ENCODE data around the gene NUMA1. TPM values are rescaled to one million over a fixed set of nuclear protein-coding genes. Genes with fewer than 3 reads are reported as not detected.

NUMA1 gene
- total and polyA plus RNA-seq, 8 donors: 144 to 365 (median 343) TPM

DNA sequence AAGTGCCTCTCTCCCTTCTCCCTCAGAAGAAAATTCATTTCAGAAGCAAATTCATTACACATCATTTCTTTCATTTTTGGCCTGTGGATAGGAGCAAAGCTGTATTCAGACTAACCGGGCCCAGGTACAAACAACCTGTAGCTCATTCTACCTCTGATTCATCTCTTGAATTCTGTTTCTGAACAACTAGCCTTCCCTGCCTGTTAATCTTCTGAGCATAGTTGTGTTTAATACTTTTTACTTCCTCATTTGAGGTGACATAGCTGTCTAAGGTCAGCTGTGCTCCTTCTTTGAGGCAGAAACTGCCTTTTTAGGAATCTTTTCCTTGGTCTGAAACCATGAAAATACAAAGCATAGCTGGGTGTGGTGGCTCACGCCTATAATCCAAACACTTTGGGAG, 94.2 kb downstream of the NUMA1 start:
- ATAC-seq: peak; percentile 22
- TF ChIP-seq, protein P1, sequence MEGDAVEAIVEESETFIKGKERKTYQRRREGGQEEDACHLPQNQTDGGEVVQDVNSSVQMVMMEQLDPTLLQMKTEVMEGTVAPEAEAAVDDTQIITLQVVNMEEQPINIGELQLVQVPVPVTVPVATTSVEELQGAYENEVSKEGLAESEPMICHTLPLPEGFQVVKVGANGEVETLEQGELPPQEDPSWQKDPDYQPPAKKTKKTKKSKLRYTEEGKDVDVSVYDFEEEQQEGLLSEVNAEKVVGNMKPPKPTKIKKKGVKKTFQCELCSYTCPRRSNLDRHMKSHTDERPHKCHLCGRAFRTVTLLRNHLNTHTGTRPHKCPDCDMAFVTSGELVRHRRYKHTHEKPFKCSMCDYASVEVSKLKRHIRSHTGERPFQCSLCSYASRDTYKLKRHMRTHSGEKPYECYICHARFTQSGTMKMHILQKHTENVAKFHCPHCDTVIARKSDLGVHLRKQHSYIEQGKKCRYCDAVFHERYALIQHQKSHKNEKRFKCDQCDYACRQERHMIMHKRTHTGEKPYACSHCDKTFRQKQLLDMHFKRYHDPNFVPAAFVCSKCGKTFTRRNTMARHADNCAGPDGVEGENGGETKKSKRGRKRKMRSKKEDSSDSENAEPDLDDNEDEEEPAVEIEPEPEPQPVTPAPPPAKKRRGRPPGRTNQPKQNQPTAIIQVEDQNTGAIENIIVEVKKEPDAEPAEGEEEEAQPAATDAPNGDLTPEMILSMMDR (IDR thresholded peaks at IDR 0.05): no peak
- intact Hi-C loops (cut with DNase I): no loop called here
- H3K36me3 ChIP-seq: peaks cover 0 to 18% of the 10 kb centered on the region in 2 donors
- no peak for DNase-seq
- H3K9me3 ChIP-seq: no peaks in the 10 kb centered on the region
- H3K27me3 ChIP-seq: no peaks in the 10 kb centered on the region
- H3K4me3 ChIP-seq: no peak overlapping the region
- H3K27ac ChIP-seq: no peak overlapping the region
- H3K4me1 ChIP-seq: peaks cover 0 to 4% of the 10 kb centered on the region in 2 donors

DNA sequence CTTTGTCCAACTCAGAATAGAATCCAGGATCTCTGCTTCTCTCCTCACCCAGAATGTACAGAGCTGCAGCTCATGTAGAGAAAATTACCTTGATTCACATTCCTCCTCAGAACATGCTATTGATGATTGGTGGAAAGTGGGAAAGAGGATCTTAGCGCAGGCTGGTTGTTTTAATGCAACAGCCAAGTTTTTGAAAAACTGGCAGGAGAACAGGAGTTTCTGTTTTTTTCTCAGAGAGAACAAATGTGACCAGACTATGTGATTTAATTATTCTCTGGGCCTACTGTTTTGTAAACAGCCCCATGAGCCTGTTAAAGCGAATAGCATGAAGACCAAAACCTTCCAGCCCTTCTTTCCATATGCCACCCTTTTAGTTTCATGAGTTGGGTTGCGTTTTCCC, 100.7 kb downstream of the NUMA1 start:
- Histone ChIP-seq H3K27ac (no peak overlapping the region), H3K9me3 (no peaks in the 10 kb centered on the region), H3K36me3 (peaks cover 0 to 33% of the 10 kb centered on the region in 2 donors), H3K27me3 (no peaks in the 10 kb centered on the region), H3K4me3 (no peak overlapping the region), H3K4me1 (no peaks in the 10 kb centered on the region)
- TF ChIP-seq, protein P1 (IDR thresholded peaks at IDR 0.05): no peak
- DNase-seq (peak in 1 of 4 donors; percentile 27), ATAC-seq (no peak)
- intact Hi-C loops (cut with DNase I): no loop called here

DNA sequence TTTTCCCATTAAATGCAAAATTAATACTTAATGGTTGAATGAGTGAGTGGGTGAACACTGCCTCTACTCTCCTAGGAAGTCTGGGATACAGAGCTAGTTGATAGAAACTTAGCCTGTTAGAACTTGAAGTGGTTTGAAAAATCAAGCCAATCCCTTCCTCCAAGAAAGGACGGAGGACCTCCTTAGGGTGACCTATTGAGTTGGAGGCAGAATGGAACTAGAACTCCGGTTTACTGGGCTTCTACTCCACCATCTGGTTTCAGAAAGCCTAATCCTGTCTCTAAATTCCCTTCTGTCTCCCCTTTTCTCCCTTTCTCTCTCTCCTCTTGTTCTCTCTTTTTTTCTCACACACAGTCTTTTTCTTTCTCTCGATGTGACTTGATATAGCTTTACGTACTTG, 101.2 kb downstream of the NUMA1 start:
- H3K4me1 ChIP-seq: no peaks in the 10 kb centered on the region
- DNase-seq: no peak
- no peak overlapping the region for H3K4me3 ChIP-seq
- no peak for ATAC-seq
- no peak overlapping the region for H3K27ac ChIP-seq
- intact Hi-C loops (cut with DNase I): no loop called here
- H3K27me3 ChIP-seq: no peaks in the 10 kb centered on the region
- H3K36me3 ChIP-seq: peaks cover 0 to 32% of the 10 kb centered on the region in 2 donors
- no peaks in the 10 kb centered on the region for H3K9me3 ChIP-seq
- TF ChIP-seq, protein P1 (IDR thresholded peaks at IDR 0.05): no peak

DNA sequence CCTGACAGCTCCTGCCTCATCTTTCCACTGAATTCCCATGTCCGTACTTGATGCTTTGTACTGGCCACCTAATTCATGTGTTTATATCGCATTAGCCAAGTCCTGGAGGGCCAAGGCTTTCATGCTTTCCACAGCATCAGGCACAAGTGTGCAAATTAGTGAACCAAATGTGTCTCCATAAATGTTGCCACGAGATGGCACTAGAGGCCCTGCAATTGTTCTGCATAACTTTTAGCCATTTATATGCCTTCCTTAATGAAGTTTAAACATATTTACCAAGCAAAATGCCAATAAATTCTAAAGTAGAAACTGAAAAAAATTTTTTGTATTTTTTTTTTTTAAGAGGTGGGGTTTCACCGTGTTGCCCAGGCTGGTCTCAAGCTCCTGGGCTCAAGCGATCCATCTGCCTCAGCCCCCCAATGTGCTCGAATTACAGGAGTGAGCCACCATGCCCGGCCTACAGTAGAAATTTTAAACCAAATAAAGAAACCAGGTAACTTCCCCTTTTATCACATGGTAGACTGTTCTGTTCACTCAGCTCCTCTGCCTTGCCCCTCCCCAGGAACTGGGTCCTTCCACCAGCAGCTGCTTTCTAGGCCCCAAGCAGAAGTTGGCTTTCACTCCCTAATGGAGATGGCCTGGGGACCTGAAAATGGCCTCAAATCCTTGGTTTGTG, 102.5 kb downstream of the NUMA1 start:
- ATAC-seq (peak; percentile 86), DNase-seq (peak in 2 of 4 donors; percentile 49 to 55)
- intact Hi-C loops (cut with DNase I): no loop called here
- Histone ChIP-seq H3K36me3 (peaks cover 0 to 29% of the 10 kb centered on the region in 2 donors), H3K4me3 (no peak overlapping the region), H3K9me3 (no peaks in the 10 kb centered on the region), H3K4me1 (no peaks in the 10 kb centered on the region), H3K27ac (no peak overlapping the region), H3K27me3 (no peaks in the 10 kb centered on the region)
- TF ChIP-seq, protein P1 (IDR thresholded peaks at IDR 0.05): peak; percentile 67 to 68

DNA sequence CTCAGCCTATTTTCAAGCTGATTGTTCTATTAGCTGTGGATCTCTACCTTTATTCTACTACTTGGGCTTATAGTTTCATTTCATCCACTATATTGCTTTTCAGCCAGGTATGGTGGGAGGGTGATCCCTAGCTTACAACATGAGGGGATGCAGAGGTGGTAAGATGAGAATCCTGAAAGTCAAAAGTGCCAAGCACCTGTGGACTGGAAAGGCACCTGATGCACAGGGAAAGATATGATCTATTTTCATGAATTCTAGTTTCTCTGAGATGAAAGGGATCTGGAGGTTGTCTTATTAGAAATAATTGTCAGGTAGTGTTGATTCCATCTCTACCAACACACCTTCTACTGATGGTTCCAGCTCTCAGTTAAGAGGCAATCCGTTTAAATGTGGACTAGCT, 103.3 kb downstream of the NUMA1 start:
- H3K36me3 ChIP-seq: peaks cover 0 to 33% of the 10 kb centered on the region in 2 donors
- H3K27me3 ChIP-seq: no peaks in the 10 kb centered on the region
- no peak overlapping the region for H3K27ac ChIP-seq
- TF ChIP-seq, protein P1 (IDR thresholded peaks at IDR 0.05): no peak
- DNase-seq (no peak), ATAC-seq (no peak)
- H3K9me3 ChIP-seq: no peaks in the 10 kb centered on the region
- H3K4me3 ChIP-seq: no peak overlapping the region
- H3K4me1 ChIP-seq: no peaks in the 10 kb centered on the region
- intact Hi-C loops (cut with DNase I): no loop called here
